Liver (tissue), 9 donors: Measurements from ENCODE around the gene KIAA1217. TPM values are rescaled to one million over a fixed set of nuclear protein-coding genes. Genes with fewer than 3 reads are reported as not detected.

Experiments
- DNase-seq: peaks from one replicate; pipeline ENCODE4 v3.0.0-alpha.2; 2017; ENCODE audit warnings: low spot score
- H3K27ac ChIP-seq, 2 donors: one replicate each; pipeline ENCODE4 v1.7.0; 2013; ENCODE audit warnings: inconsistent platforms in 2 of 2, low read length in 2 of 2, control low read depth in 1 of 2, low read depth in 1 of 2, mild to moderate bottlenecking in 1 of 2
- H3K27me3 ChIP-seq, 4 donors: one replicate each; pipeline versions ENCODE4 v1.6.1 to v1.7.0; 2013; ENCODE audit warnings: low read length in 3 of 4, inconsistent platforms in 1 of 4, mild to moderate bottlenecking in 1 of 4, moderate library complexity in 1 of 4; ENCODE audit not compliant: control insufficient read depth in 4 of 4, insufficient read depth in 4 of 4
- H3K36me3 ChIP-seq, 4 donors: one replicate each; pipeline versions ENCODE4 v1.6.1 to v1.7.0; 2013; ENCODE audit warnings: low read length in 3 of 4, mild to moderate bottlenecking in 3 of 4, low read depth in 1 of 4, moderate library complexity in 1 of 4; ENCODE audit not compliant: control insufficient read depth in 4 of 4, insufficient read depth in 3 of 4
- H3K4me1 ChIP-seq, 4 donors: one replicate each; pipeline versions ENCODE4 v1.6.1 to v1.7.0; 2013; ENCODE audit warnings: low read length in 3 of 4, mild to moderate bottlenecking in 3 of 4, moderate library complexity in 1 of 4; ENCODE audit not compliant: control insufficient read depth in 4 of 4, insufficient read depth in 4 of 4
- H3K4me3 ChIP-seq, 3 donors: one replicate each; pipeline versions ENCODE4 v1.6.1 to v1.7.0; 2013; ENCODE audit warnings: low read length in 3 of 3, control low read depth in 1 of 3, low read depth in 1 of 3, mild to moderate bottlenecking in 1 of 3
- H3K9ac ChIP-seq, 2 donors: one replicate each; pipeline ENCODE4 v1.7.0; 2013; ENCODE audit warnings: low read length in 2 of 2, mild to moderate bottlenecking in 2 of 2, moderate library complexity in 2 of 2, control low read depth in 1 of 2, low read depth in 1 of 2
- H3K9me3 ChIP-seq, 4 donors: one replicate each; pipeline versions ENCODE4 v1.6.1 to v1.7.0; 2013; ENCODE audit warnings: low read length in 3 of 4; ENCODE audit not compliant: control insufficient read depth in 4 of 4
- CTCF ChIP-seq: fragments of 150-350 bp; IDR thresholded peaks from 2 replicates; pipeline ENCODE4 v1.5.1; 2017; ENCODE audit warnings: improper control_type of control experiment, low read depth, low read length; ENCODE audit not compliant: missing input control
- EGR1 ChIP-seq, 2 donors: IDR thresholded peaks; 2 replicates each; pipeline ENCODE4 v1.6.1; 2016 to 2018; ENCODE audit warnings: antibody characterized with exemption in 2 of 2, low read depth in 2 of 2
- FOXA2 ChIP-seq: IDR thresholded peaks from 2 replicates; pipeline ENCODE4 v1.6.1; 2016; ENCODE audit warnings: antibody characterized with exemption
- GABPA ChIP-seq, 2 donors: IDR thresholded peaks in 1 of 2; conservative IDR thresholded peaks in 1 of 2; 2 replicates each; pipeline ENCODE4 v1.6.1; 2016; ENCODE audit warnings: antibody characterized with exemption in 2 of 2, mild to moderate bottlenecking in 1 of 2, moderate library complexity in 1 of 2
- HNF4A ChIP-seq, 2 donors: conservative IDR thresholded peaks; 2 replicates each; pipeline ENCODE4 v1.6.1; 2016; ENCODE audit warnings: antibody characterized with exemption in 2 of 2, mild to moderate bottlenecking in 2 of 2
- JUND ChIP-seq, 2 donors: IDR thresholded peaks; 2 replicates each; pipeline ENCODE4 v1.6.1; 2016; ENCODE audit warnings: antibody characterized with exemption in 2 of 2
- RAD21 ChIP-seq, 2 donors: IDR thresholded peaks; 2 replicates each; pipeline ENCODE4 v1.6.1; 2016; ENCODE audit warnings: antibody characterized with exemption in 2 of 2, mild to moderate bottlenecking in 2 of 2
- SP1 ChIP-seq: IDR thresholded peaks from 2 replicates; pipeline ENCODE4 v1.6.1; 2018; ENCODE audit warnings: antibody characterized with exemption, mild to moderate bottlenecking
- TAF1 ChIP-seq: conservative IDR thresholded peaks from 2 replicates; pipeline ENCODE4 v1.6.1; 2016; ENCODE audit warnings: antibody characterized with exemption, mild to moderate bottlenecking
- ZBTB33 ChIP-seq: IDR thresholded peaks from 2 replicates; pipeline ENCODE4 v1.6.1; 2016; ENCODE audit warnings: antibody characterized with exemption
- WGBS: extraction: QIAGEN DNeasy Blood & Tissue Kit; methylation state at CpG from one replicate; pipeline ENCODE4 v1.1.7; 2013; 5-methylcytosine and 5-hydroxymethylcytosine counted together
- polyA plus RNA-seq, 2 donors: library from polyadenylated mRNA; stranded (reverse) in 1 of 2; unstranded in 1 of 2; fragments of 200-250 nt in 1 of 2; fragments of >200 nt in 1 of 2; fragmentation: Nextera tagmentation in 1 of 2; extraction: Ambion mirVana in 1 of 2; gene quantifications; one replicate each; pipeline versions ENCODE4 v1.2.1 to v1.2.3, GENCODE V29; 2013 to 2015
- total RNA-seq, 2 donors: library from RNA; depleted of rRNA; stranded (reverse); fragments of >200 nt; gene quantifications; one replicate each; pipeline ENCODE4 v1.2.3, GENCODE V29; 2014
- TF ChIP-seq, protein P1 (sequence below): IDR thresholded peaks from 2 replicates; pipeline ENCODE4 v1.6.1; 2016; ENCODE audit warnings: antibody characterized with exemption, mild to moderate bottlenecking
- TF ChIP-seq, protein P2 (sequence below): IDR thresholded peaks from 2 replicates; pipeline ENCODE4 v1.6.1; 2016; ENCODE audit warnings: antibody characterized with exemption
- donor health status: healthy.
- donor health status: healthy.
- donor health status: healthy.
- donor health status: healthy.
- donor health status: healthy.

KIAA1217 gene
- total and polyA plus RNA-seq, 4 donors = 4.5 to 12.8 (median 6.8) TPM

DNA sequence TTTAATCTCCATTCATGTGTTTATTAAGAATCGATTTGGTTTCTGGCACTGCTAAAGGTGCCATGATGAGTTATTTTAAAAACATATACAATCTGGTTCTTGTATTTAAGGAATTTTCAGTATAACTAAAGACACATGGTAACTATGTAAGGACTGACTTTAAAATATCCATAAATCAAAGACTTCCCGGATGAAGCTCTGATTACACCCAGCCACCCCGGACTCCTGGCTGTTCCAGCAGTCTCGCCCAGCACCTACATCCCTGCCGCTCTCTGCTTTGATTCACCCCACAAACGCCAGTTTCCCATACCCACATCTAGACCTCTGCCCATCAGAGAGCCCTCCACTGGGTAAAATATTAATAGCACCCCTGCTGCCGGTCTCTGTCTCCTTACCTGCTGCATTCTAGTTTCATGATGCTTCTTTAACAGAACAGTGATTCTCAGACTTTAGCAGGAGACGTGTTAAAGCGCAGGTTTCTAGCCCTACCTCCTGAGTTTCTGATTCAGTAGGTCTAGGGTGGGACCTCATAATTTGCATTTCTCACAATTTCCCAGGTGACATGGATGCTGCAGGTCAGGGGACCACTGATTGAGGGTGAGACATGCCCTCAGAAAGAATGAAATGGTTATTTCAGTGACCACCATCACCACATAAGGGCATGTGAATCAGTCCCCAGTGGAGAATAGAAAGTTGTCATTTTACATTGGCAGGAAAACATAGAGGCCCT, 185.7 kb downstream of the KIAA1217 start:
- WGBS = 88% methylated on average over 9 of the region's 9 CpGs
- no peak overlapping the region for H3K9ac ChIP-seq
- H3K27me3 ChIP-seq = no peaks in the 10 kb centered on the region
- H3K9me3 ChIP-seq = no peaks in the 10 kb centered on the region
- no peaks in the 10 kb centered on the region for H3K4me1 ChIP-seq
- DNase-seq = no peak
- H3K27ac ChIP-seq = no peak overlapping the region
- no peak for TF ChIP-seq ZBTB33
- TF ChIP-seq CTCF = no peak
- TF ChIP-seq EGR1 (IDR thresholded peaks at IDR 0.05; ENCODE audit: low read depth in 2 of 2) = no peak
- TF ChIP-seq, protein P1, sequence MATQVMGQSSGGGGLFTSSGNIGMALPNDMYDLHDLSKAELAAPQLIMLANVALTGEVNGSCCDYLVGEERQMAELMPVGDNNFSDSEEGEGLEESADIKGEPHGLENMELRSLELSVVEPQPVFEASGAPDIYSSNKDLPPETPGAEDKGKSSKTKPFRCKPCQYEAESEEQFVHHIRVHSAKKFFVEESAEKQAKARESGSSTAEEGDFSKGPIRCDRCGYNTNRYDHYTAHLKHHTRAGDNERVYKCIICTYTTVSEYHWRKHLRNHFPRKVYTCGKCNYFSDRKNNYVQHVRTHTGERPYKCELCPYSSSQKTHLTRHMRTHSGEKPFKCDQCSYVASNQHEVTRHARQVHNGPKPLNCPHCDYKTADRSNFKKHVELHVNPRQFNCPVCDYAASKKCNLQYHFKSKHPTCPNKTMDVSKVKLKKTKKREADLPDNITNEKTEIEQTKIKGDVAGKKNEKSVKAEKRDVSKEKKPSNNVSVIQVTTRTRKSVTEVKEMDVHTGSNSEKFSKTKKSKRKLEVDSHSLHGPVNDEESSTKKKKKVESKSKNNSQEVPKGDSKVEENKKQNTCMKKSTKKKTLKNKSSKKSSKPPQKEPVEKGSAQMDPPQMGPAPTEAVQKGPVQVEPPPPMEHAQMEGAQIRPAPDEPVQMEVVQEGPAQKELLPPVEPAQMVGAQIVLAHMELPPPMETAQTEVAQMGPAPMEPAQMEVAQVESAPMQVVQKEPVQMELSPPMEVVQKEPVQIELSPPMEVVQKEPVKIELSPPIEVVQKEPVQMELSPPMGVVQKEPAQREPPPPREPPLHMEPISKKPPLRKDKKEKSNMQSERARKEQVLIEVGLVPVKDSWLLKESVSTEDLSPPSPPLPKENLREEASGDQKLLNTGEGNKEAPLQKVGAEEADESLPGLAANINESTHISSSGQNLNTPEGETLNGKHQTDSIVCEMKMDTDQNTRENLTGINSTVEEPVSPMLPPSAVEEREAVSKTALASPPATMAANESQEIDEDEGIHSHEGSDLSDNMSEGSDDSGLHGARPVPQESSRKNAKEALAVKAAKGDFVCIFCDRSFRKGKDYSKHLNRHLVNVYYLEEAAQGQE = no peak
- no peak for TF ChIP-seq GABPA (IDR thresholded peaks at IDR 0.05 in 1 of 2, conservative IDR thresholded peaks at IDR 0.05 in 1 of 2)
- TF ChIP-seq FOXA2 = no peak
- no peak for TF ChIP-seq HNF4A (conservative IDR thresholded peaks at IDR 0.05)
- TF ChIP-seq TAF1 = no peak
- TF ChIP-seq, protein P2, sequence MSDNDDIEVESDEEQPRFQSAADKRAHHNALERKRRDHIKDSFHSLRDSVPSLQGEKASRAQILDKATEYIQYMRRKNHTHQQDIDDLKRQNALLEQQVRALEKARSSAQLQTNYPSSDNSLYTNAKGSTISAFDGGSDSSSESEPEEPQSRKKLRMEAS = no peak
- no peak for TF ChIP-seq RAD21 (IDR thresholded peaks at IDR 0.05)
- no peak for TF ChIP-seq JUND (IDR thresholded peaks at IDR 0.05)
- H3K36me3 ChIP-seq = no peaks in the 10 kb centered on the region
- no peak overlapping the region for H3K4me3 ChIP-seq

DNA sequence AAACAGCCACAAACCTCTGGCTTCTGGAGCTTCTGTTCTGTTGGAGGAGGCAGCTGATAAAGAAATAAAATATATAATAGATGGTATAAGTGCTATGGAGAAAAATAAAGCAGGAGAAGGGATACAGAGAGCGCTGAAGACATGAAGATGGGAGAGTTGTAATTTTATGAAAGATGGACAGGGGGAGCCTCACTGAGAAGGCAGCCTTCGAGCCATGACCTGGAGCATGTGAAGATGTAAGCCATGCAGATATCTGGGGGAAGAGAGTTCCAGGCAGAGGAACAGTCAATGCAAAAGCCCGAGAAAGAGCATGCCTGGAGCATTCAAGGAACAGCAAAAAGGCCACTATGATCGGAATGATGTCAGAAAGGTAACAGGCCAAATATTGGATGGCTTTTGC, 187.5 kb downstream of the KIAA1217 start:
- 79% methylated on average over 4 of the region's 4 CpGs for WGBS

More for the DNA sequence above, 187.5 kb downstream of the KIAA1217 start:
- DNase-seq = no peak
- no peaks in the 10 kb centered on the region for H3K9me3 ChIP-seq
- no peak overlapping the region for H3K27ac ChIP-seq
- no peaks in the 10 kb centered on the region for H3K27me3 ChIP-seq
- H3K9ac ChIP-seq = no peak overlapping the region
- no peak for TF ChIP-seq SP1
- TF ChIP-seq RAD21 (IDR thresholded peaks at IDR 0.05) = peak; percentile 48 to 68
- no peaks in the 10 kb centered on the region for H3K4me1 ChIP-seq
- no peak overlapping the region for H3K4me3 ChIP-seq
- no peaks in the 10 kb centered on the region for H3K36me3 ChIP-seq
